ENCODE measurements around the gene NLRP3.

GRCh38 chr1:247447162-247447909, 31.4 kb downstream of the NLRP3 start:
- TF ChIP-seq MAX (IDR thresholded peaks at IDR 0.05) (no peak), EGR1 (IDR thresholded peaks at IDR 0.05) (no peak), TAF1 (IDR thresholded peaks at IDR 0.05; ENCODE audit: low read depth) (no peak), TCF12 (IDR thresholded peaks at IDR 0.05; ENCODE audit: low read depth) (no peak), EP300 (IDR thresholded peaks at IDR 0.05; ENCODE audit: borderline replicate concordance) (no peak), CEBPB (IDR thresholded peaks at IDR 0.05) (no peak), YY1 (IDR thresholded peaks at IDR 0.05; ENCODE audit: low read depth) (no peak), ZBTB7A (IDR thresholded peaks at IDR 0.05; ENCODE audit: low read depth) (no peak), FOXM1 (IDR thresholded peaks at IDR 0.05; ENCODE audit: borderline replicate concordance, low read depth) (no peak), TEAD4 (IDR thresholded peaks at IDR 0.05) (no peak)
- TF ChIP-seq, protein P1, sequence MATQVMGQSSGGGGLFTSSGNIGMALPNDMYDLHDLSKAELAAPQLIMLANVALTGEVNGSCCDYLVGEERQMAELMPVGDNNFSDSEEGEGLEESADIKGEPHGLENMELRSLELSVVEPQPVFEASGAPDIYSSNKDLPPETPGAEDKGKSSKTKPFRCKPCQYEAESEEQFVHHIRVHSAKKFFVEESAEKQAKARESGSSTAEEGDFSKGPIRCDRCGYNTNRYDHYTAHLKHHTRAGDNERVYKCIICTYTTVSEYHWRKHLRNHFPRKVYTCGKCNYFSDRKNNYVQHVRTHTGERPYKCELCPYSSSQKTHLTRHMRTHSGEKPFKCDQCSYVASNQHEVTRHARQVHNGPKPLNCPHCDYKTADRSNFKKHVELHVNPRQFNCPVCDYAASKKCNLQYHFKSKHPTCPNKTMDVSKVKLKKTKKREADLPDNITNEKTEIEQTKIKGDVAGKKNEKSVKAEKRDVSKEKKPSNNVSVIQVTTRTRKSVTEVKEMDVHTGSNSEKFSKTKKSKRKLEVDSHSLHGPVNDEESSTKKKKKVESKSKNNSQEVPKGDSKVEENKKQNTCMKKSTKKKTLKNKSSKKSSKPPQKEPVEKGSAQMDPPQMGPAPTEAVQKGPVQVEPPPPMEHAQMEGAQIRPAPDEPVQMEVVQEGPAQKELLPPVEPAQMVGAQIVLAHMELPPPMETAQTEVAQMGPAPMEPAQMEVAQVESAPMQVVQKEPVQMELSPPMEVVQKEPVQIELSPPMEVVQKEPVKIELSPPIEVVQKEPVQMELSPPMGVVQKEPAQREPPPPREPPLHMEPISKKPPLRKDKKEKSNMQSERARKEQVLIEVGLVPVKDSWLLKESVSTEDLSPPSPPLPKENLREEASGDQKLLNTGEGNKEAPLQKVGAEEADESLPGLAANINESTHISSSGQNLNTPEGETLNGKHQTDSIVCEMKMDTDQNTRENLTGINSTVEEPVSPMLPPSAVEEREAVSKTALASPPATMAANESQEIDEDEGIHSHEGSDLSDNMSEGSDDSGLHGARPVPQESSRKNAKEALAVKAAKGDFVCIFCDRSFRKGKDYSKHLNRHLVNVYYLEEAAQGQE (IDR thresholded peaks at IDR 0.05; ENCODE audit: low read depth), result no peak

Measured in Ishikawa (cell line).